Measurements from ENCODE around the gene SV2B.

The SV2B gene

GRCh38 chr15:91102546-91103330 lies 2.7 kb downstream of the SV2B start:
- DNase-seq (ENCODE audit: low spot score), result no peak

GRCh38 chr15:91104111-91104510 lies 4.1 kb downstream of the SV2B start:
- no peak for DNase-seq (ENCODE audit: low spot score)

- DNase-seq (ENCODE audit: low spot score), result no peak
These were observed 8.4 kb downstream of the SV2B start for GRCh38 chr15:91108421-91108820.

GRCh38 chr15:91109885-91110284 lies 9.8 kb downstream of the SV2B start:
- no peak for DNase-seq (ENCODE audit: low spot score)

- DNase-seq (ENCODE audit: low spot score), result no peak
These were observed 10.3 kb downstream of the SV2B start for GRCh38 chr15:91110407-91110806.

GRCh38 chr15:91113030-91113429 lies 13.0 kb downstream of the SV2B start:
- DNase-seq (ENCODE audit: low spot score), result no peak

- DNase-seq (ENCODE audit: low spot score), result no peak
These were observed 14.2 kb downstream of the SV2B start for GRCh38 chr15:91114301-91114700.

- no peak for DNase-seq (ENCODE audit: low spot score)
These were observed 16.3 kb downstream of the SV2B start for GRCh38 chr15:91116113-91117067.

GRCh38 chr15:91117375-91117774 lies 17.3 kb downstream of the SV2B start:
- DNase-seq (ENCODE audit: low spot score), result no peak

- no peak for DNase-seq (ENCODE audit: low spot score)
These were observed 18.9 kb downstream of the SV2B start for GRCh38 chr15:91118817-91119590.

GRCh38 chr15:91122296-91122695 lies 22.2 kb downstream of the SV2B start:
- no peak for DNase-seq (ENCODE audit: low spot score)

- no peak for DNase-seq (ENCODE audit: low spot score)
These were observed 24.1 kb downstream of the SV2B start for GRCh38 chr15:91124132-91124531.

- no peak for DNase-seq (ENCODE audit: low spot score)
These were observed 25.1 kb downstream of the SV2B start for GRCh38 chr15:91125162-91125561.

GRCh38 chr15:91126080-91126479 lies 26.0 kb downstream of the SV2B start:
- DNase-seq (ENCODE audit: low spot score), result no peak

- DNase-seq (ENCODE audit: low spot score), result no peak
These were observed 27.3 kb downstream of the SV2B start for GRCh38 chr15:91127236-91127955.

- DNase-seq (ENCODE audit: low spot score), result no peak
These were observed 28.0 kb downstream of the SV2B start for GRCh38 chr15:91128016-91128415.

- no peak for DNase-seq (ENCODE audit: low spot score)
These were observed 29.4 kb downstream of the SV2B start for GRCh38 chr15:91129436-91129835.

- DNase-seq (ENCODE audit: low spot score), result no peak
These were observed 32.0 kb downstream of the SV2B start for GRCh38 chr15:91132079-91132478.

GRCh38 chr15:91133511-91133910 lies 33.5 kb downstream of the SV2B start:
- no peak for DNase-seq (ENCODE audit: low spot score)

GRCh38 chr15:91135201-91136130 lies 35.4 kb downstream of the SV2B start:
- no peak for DNase-seq (ENCODE audit: low spot score)
